WTC11 (cell line): Measurements from ENCODE around the gene FOXN3.

ENCODE experiments used
- CTCF ChIP-seq: fragments of 200-600 bp; IDR thresholded peaks from 2 replicates; pipeline ENCODE4 v1.8.0; 2022; ENCODE audit warnings: antibody characterized with exemption
- ESRRA ChIP-seq: sonication (generic); formaldehyde crosslinking; IDR thresholded peaks from 2 replicates; pipeline ENCODE4 v1.8.1; 2022; ENCODE audit warnings: mild to moderate bottlenecking, missing genetic modification reagents, borderline replicate concordance
- GABPB1 ChIP-seq: sonication (generic); formaldehyde crosslinking; IDR thresholded peaks from 2 replicates; pipeline ENCODE4 v1.8.1; 2023; ENCODE audit warnings: mild to moderate bottlenecking, missing genetic modification reagents
- USF2 ChIP-seq: sonication (generic); formaldehyde crosslinking; IDR thresholded peaks from 2 replicates; pipeline ENCODE4 v1.8.1; 2023; ENCODE audit warnings: mild to moderate bottlenecking, missing genetic modification reagents, moderate library complexity

GRCh38 chr14:89251061-89251460 is 166.0 kb downstream of the FOXN3 start:
- TF ChIP-seq ESRRA (CRISPR knock-in tag) (no peak), CTCF (no peak), GABPB1 (CRISPR knock-in tag) (no peak), USF2 (CRISPR knock-in tag) (no peak)
